Activated CD4-positive, alpha-beta T cell treated with anti-CD3 and anti-CD28 coated beads for 24 hours (primary cell): Measurements from ENCODE around the gene NME7.
"Not testable (repeated sequence)": the region's sequence is repeated elsewhere in the genome, so short reads cannot be mapped to it uniquely, and the experiment has no call there.

ENCODE experiments used
- DNase-seq, 2 donors: peaks; one replicate each; pipeline ENCODE4 v3.0.0-alpha.2; 2020; ENCODE audit warnings: low read depth in 2 of 2

NME7 gene

GRCh38 chr1:169127305-169127704, 240.3 kb downstream of the NME7 start:
- no peak for DNase-seq

- DNase-seq, result no peak
Measured at GRCh38 chr1:169126335-169126734, 241.3 kb downstream of the NME7 start.

DNA sequence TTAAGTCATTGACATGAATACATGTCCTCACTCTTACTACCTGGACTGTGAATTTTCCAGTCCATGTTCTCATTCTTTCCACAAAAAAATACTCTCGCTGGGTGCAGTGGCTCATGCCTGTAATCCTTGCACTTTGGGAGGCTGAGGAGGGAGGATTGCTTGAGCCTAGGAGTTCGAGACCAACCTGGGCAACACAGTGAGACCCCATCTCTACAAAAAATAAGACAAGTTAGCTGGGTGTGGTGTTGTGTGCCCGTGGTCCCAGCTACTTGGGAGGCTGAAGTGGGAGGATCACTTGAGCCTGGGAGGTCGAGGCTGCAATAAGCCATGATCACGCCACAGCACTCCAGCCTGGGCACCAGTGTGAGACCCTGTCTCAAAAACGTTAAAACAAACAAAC, 242.0 kb downstream of the NME7 start:
- not testable (repeated sequence) for DNase-seq

DNA sequence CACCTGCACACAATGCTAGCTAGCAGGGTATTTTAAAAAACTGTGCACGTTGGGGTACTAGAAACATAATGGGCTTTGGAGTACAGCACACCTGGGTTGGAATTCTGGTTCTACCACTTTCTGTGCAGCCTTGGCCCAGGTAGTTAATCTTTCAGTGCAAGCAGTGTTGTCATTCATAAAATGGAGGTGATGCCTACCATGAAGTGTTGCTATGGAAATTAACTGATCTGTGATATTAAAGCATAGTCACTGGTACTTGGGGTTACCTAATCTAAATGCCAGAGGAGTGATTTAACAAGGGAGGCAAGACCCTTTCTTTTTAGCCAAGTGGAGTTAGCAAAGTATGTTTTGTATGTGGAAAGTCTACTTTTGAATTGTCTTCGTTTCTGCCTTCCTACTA, 243.1 kb downstream of the NME7 start:
- no peak for DNase-seq

DNA sequence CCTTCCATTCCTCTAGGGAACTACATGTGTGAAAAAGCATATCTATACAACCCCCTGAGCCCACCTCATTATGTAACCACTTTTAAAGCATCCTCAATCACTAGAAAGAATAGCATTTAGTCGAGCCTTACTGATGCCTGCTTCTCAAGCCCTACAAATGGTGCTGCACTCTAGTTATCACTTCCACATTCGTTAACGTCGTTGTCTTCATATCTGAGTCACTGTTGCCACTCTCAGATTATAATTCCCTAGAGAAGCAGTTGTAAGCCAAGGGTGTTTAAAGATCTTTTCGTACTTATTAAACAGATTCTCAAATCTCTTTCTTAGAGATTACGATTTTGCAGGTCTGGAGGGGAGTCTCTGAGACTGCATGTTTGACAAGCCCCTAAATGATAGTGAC, 244.6 kb downstream of the NME7 start:
- no peak for DNase-seq

DNA sequence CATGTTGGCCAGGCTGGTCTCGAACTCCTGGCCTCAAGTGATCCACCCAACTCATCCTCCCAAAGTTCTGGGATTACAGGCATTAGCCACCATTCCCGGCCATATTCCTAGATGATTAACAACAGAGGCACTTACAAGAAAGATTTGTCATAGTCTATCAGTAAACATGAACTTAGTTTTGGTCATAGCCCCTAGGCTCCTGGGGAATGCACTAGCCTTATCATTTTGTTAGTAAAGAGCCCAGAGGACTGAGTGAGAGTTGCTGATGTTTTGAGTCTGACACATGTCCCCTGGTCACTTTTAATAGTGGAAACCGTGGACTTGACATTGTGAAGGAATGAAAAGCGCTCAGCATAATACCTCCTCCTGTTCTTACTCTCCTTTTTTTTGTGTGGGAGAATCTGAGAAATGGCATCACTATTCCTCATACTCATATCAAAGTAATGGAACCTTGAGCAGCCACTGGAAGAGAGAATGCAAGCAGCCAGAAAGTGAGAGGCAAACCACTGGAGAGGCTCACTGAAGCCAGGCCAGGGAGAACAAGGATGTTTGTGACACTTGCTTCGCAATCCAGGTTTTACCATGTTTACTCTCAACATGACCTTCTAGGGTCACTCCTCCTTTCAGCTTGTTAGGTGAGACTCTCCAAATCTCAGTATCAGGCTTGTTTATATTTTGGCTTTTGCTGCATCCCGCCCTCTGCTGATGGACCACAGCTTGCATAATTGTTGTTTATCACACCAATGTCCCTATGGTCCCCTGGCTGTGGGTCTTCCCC, 246.3 kb downstream of the NME7 start:
- DNase-seq, result no peak

DNA sequence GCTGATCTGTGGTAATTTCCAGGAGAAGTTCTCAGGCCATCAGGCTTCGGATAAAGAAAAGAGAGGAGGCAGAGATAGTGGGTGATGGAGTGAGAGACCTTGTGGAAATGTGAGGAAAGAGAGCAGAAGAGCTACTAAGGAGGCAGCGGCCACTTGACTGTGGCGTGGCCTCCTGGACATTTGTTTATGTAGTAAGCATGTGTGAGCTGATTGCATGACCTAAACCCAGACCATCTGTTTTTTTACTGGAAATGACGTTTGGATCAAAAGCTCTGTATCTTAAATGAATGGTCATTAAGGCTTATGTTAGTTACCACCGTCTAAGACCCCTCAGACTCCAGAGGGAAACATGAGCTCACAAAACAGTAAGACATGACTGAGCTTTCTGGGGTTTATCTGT, 247.5 kb downstream of the NME7 start:
- DNase-seq, result no peak

DNA sequence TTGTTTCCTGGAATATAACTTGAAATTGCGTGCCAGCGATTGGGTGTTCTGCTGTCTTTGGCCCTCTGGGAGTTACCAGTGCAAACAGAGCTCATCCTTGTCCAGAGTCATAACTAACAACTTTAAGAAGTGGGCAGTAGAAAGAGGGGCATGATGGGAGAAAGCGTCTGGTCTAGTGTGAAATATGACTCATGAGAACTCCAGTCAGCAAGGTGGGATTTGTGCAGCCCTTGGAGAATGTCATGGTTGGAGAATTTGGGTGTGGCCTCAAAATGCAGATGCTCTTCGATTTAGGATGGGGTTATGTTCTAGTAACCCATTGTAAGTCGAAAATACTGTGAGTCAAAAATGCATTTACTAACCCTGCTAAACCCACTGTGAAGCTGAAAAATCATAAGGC, 248.2 kb downstream of the NME7 start:
- no peak for DNase-seq

DNA sequence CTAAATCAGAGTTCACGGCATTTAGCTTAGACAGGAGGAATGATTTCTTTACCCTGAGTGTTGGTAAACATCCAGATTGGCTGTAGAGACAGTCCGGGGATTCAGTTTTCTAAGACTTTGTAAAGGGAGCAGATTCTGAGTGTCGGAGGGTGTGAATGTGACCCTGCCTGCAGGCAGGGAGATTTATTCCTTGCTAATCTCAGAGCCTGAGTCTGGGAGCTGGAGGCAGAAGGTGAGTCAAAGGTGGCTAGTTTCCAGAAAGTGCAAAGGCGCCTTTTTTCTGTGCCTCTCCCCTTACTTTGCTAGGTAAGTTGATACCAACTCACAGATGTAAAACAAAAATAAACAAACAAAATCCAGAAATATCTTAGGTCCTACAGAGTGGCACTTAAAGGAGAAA, 249.4 kb downstream of the NME7 start:
- DNase-seq, result no peak

DNA sequence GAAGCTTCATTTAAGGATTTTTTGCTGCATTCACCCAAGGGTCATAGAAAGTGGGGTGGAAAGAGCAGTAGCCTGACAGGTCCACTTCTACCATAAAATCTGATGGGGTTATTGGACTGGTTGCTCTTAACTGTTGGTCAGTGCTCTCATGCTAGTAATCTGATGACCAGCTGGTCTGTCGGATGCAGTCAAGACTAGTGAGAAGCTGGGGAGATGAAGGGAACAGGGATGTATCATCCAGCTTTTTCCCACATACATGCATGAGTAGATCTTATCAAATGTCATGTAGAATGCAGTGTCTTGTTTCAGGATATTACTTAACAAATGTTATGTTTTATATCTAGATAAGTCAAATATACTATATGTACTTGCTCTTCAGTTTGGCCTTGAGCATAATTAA, 250.0 kb downstream of the NME7 start:
- no peak for DNase-seq

DNA sequence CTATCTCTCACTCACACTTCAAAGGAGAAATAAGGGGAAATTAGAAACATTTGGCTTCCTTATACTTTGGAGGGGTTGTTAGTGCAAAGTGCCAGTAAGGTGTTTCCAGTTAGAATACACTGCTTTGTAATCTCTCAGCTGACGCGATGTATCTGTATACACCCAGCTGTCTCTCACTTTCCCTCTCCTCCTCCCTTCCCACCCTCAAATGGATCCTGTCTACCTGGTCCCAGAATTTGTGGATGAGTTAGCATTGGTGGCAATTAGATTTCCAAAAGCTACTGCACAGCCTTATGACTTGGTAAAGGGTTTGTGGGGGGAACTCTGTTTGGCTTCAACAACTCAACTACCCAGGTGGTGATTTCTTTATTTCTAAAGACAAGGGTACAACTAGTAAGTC, 250.6 kb downstream of the NME7 start:
- no peak for DNase-seq

DNA sequence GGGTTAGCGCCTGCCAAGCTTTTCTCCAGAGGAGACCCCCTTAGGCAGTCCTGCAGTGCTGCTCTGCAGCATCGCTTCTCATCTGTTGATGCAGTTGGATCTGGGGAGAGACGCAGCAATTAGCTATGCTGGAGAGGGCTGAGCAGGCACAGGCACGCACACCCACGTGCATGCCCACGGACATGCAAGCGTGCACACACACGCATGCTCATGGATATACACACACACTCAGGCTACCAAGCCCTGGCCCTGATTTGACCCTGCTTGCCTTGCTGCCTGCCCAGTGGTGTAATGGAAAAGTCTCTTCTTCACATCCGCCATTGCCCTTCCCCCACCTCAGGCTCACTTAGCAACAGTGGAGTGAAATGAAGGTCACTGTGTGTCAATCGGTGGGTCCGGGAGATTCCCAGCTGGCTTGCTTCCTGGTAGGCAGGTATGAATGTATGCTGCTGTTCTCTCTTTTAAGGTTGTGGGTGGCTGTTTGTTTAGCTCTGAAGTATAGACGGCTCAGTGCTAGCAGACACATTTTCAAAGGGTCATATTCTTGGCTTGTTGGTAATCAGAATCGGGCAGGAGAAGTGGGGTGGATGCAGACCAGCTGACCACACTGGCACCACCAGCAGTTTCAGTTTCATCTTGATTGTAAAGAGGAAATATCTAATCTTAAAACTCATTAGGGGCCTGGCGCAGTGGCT, 251.6 kb downstream of the NME7 start:
- no peak for DNase-seq

DNA sequence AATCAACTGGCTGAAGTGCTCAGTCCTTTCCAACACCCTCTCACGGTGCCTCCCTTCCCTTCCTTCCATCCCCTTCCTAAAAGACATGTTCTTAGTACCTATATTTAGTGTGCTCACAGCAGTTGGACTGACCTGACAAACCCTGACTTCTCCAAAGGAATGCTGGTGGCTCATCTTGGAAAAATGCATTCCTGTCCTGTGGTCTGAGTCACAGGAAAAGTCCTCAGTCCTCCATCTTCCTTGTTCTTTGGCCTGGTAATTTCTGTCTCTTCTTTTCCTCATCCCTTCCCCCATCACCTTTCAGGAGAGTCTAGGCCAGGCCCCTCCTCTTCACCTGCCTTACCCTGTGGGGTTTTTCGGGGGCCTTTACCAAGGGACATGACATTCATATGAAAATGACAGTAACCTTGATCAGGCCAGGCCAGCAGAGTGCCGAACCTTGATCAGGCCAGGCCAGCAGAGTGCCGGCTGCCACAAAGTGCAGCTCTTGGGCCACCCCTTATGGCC, 253.9 kb downstream of the NME7 start:
- DNase-seq, result no peak

- DNase-seq, result no peak
Measured at GRCh38 chr1:169112241-169112640, 255.4 kb downstream of the NME7 start.

DNA sequence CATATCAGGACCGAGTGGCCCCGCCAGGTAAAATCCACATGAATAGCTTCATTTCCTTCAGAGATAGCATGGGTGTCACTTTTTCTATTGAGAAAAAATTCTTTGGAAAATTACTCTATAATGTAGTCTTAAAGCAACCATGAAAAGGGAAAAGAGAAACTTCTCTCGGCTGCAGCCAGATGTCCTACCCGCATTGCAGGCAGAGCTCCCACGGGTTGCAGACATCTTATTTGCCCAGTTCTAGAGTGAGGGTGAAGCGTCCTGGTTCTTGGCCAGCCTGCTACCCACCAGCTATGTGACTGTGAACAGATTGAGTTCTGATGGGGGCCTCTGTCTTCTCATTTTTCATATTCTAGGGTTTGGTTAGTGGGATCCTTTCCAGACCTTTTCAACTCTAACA, 256.1 kb downstream of the NME7 start:
- no peak for DNase-seq

- DNase-seq, result no peak
Measured at GRCh38 chr1:169110689-169111447, 256.7 kb downstream of the NME7 start.

- DNase-seq, result no peak
Measured at GRCh38 chr1:169110236-169110635, 257.4 kb downstream of the NME7 start.

- no peak for DNase-seq
Measured at GRCh38 chr1:169109561-169110134, 257.9 kb downstream of the NME7 start.

DNA sequence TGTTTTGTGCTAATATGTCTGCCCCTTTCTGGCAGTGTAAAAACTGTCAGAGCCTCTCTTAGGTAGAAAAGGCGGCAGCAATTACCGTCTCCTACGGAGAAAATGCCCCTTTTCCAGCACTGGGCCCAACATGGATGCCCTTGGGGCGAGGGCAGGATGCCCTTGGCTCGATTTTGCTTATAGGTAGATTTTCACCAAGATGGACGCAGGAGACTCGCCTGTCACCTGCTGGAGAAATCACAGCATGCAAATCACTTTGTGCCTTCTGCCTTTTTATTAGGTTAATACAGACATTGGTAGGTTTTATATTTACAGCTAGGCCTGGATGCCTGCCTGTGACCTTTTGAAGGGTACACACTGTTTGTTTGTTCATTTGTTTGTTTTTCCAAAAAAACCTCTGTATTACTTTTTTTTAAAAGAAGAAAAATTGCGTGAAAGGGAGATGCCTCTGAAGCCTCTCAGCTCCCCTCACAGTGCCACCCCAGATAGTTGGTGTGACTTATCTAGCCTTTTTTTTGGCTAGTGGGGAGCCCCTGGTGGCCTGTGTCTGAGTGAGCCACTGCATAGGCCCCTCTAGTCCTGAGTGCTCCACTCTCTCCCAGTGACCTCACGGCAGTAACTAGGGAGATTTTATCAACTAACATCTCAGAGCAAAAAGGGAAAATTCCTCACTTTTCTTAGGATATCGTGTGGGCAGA, 258.6 kb downstream of the NME7 start:
- DNase-seq, result no peak

- no peak for DNase-seq
Measured at GRCh38 chr1:169108223-169108622, 259.4 kb downstream of the NME7 start.

DNA sequence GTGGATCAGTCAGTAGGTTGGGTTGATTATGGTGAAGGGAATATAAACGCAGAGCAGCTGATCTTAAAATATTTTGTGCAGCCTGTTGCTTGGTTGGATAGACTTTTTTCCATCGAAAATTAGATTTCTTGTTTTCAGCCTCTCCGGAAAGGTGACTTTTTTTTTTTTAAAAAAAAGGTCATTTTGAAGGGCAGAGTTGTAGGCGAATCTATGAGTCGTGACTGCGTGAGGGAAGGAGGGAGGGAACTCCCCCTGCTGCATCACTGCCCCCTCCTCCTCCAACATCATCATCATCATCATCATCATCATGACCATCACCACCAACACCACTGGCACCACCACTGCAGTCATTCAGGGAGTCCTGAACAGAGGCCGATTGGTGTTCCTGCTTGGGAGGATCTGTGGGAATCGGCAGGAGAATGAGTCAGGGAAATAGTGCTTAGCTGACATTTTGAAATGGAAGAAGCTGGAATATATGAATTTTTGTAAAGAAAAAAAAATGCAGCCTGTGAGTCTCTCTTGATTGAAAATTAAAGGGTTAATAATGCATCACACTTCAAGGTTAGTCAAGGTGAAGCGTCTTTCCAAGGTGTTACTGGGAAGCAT, 259.9 kb downstream of the NME7 start:
- DNase-seq, result no peak
